Thyroid gland (tissue), 4 donors: ENCODE results near the gene CD274.

ENCODE experiments used
- CTCF ChIP-seq, 6 experiments: fragments of 200-600 bp in 3 of 6; fragments of 450-650 bp in 3 of 6; sonication (generic) in 3 of 6; IDR thresholded peaks; one replicate each; pipeline ENCODE4 v1.5.1; 2016 to 2019; ENCODE audit warnings: antibody characterized with exemption in 6 of 6, mild to moderate bottlenecking in 2 of 6, inconsistent platforms in 1 of 6, moderate library complexity in 1 of 6
- POLR2A ChIP-seq, 2 donors: fragments of 450-650 bp; IDR thresholded peaks; one replicate each; pipeline ENCODE4 v1.6.1; 2017; ENCODE audit warnings: antibody characterized with exemption in 2 of 2, mild to moderate bottlenecking in 2 of 2, moderate library complexity in 1 of 2

GRCh38 chr9:5441043-5441442 is 9.3 kb upstream of the CD274 start:
- TF ChIP-seq CTCF (IDR thresholded peaks at IDR 0.05) = no peak
- TF ChIP-seq POLR2A (IDR thresholded peaks at IDR 0.05) = no peak
